SHP77 (cell line): ENCODE measurements around the gene NOCT.
"Not testable (repeated sequence)": the region's sequence is repeated elsewhere in the genome, so short reads cannot be mapped to it uniquely, and the experiment has no call there.

Source experiments
- DNase-seq, 2 experiments: peaks; one replicate each; lab custom pipeline; 2025; lab: John Stamatoyannopoulos, UW

The NOCT gene

GRCh38 chr4:139015269-139015947 lies at the start of gene NOCT:
NOCT (plus strand) TSS chr4:139015781; CDS start chr4:139015982, 201 bp downstream.
- peak; percentile 49 to 76 for DNase-seq

- DNase-seq: no peak
Observed at GRCh38 chr4:138967313-138967712, 48.3 kb upstream of the NOCT start.

- no peak for DNase-seq
Observed at GRCh38 chr4:138972956-138973801, 42.4 kb upstream of the NOCT start.

- no peak for DNase-seq
Observed at GRCh38 chr4:138975225-138975624, 40.4 kb upstream of the NOCT start.

GRCh38 chr4:138976526-138976925 lies 39.1 kb upstream of the NOCT start:
- DNase-seq: no peak

- no peak for DNase-seq
Observed at GRCh38 chr4:138977524-138977923, 38.1 kb upstream of the NOCT start.

GRCh38 chr4:138978028-138978585 lies 37.5 kb upstream of the NOCT start:
- no peak for DNase-seq

- no peak for DNase-seq
Observed at GRCh38 chr4:138978600-138978999, 37.0 kb upstream of the NOCT start.

- no peak for DNase-seq
Observed at GRCh38 chr4:138979742-138980141, 35.8 kb upstream of the NOCT start.

GRCh38 chr4:138981930-138982390 lies 33.6 kb upstream of the NOCT start:
- DNase-seq: no peak

GRCh38 chr4:138982754-138983153 lies 32.8 kb upstream of the NOCT start:
- no peak for DNase-seq

GRCh38 chr4:138983690-138984089 lies 31.9 kb upstream of the NOCT start:
- DNase-seq: no peak

GRCh38 chr4:138984647-138985046 lies 30.9 kb upstream of the NOCT start:
- DNase-seq: no peak

- DNase-seq: no peak
Observed at GRCh38 chr4:138992676-138993075, 22.9 kb upstream of the NOCT start.

GRCh38 chr4:138996090-138996489 lies 19.5 kb upstream of the NOCT start:
- DNase-seq: no peak

- DNase-seq: no peak
Observed at GRCh38 chr4:138999666-139000065, 15.9 kb upstream of the NOCT start.

- DNase-seq: not testable (repeated sequence)
Observed at GRCh38 chr4:139000134-139000533, 15.4 kb upstream of the NOCT start.

- not testable (repeated sequence) for DNase-seq
Observed at GRCh38 chr4:139001430-139001829, 14.2 kb upstream of the NOCT start.

- DNase-seq: not testable (repeated sequence)
Observed at GRCh38 chr4:139003668-139004067, 11.9 kb upstream of the NOCT start.

- DNase-seq: no peak
Observed at GRCh38 chr4:139005774-139006173, 9.8 kb upstream of the NOCT start.

GRCh38 chr4:139007640-139008039 lies 7.9 kb upstream of the NOCT start:
- no peak for DNase-seq

- DNase-seq: not testable (repeated sequence)
Observed at GRCh38 chr4:139008278-139008677, 7.3 kb upstream of the NOCT start.

GRCh38 chr4:139009702-139010101 lies 5.9 kb upstream of the NOCT start:
- no peak for DNase-seq
